Measurements from ENCODE around the gene AKAP11.
"Not testable (repeated sequence)": the region's sequence is repeated elsewhere in the genome, so short reads cannot be mapped to it uniquely, and the experiment has no call there.

Gene AKAP11

GRCh38 chr13:42272115-42272803, at the start of gene AKAP11:
Gene AKAP11, plus strand, starts transcription at chr13:42272152. Its CDS starts 14,197 bp downstream, at chr13:42286349.
- peak; percentile 49 for DNase-seq

DNA sequence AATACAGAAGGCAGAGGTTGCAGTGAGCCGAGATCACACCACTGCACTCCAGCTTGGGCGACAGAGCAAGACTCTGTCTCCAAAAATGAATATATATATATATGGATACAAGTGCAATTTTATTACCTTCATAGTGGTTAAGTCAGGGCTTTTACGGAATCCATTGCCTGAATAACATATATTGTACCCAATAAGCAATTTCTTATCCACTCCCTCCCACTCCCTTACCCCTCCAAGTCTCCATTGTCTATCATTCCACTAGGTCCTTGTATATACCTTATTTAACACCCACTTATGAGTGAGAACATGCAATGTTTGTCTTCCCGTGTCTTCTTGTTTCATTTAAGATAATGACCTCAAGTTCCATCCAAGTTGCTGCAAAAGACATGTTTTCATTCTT, 48.3 kb upstream of the AKAP11 start:
- no peak for DNase-seq

GRCh38 chr13:42225051-42225450, 46.9 kb upstream of the AKAP11 start:
- DNase-seq, result no peak

- DNase-seq, result not testable (repeated sequence)
Measured at GRCh38 chr13:42226759-42227158, 45.2 kb upstream of the AKAP11 start.

- no peak for DNase-seq
Measured at GRCh38 chr13:42228527-42228926, 43.4 kb upstream of the AKAP11 start.

DNA sequence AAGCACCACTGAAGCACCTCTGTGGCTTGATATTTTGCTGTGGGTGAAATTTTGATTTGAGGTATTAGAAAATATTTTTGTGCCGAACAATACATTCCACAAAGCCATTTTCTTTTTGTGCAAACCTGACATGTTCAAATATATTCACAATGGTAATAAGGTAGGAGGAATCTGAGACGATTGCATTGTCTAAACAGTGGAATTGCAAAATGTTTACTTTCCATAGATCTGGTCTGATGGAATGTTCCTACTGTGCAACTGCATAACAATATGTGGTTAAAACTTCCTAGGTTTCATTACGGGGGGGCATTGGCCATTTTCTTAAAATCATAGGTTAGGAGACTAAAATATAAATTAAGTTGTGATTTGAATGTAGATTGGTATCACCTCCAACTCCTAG, 42.7 kb upstream of the AKAP11 start:
- no peak for DNase-seq

GRCh38 chr13:42232671-42233070, 39.3 kb upstream of the AKAP11 start:
- no peak for DNase-seq

GRCh38 chr13:42233726-42234125, 38.2 kb upstream of the AKAP11 start:
- DNase-seq, result no peak

- DNase-seq, result no peak
Measured at GRCh38 chr13:42239161-42239560, 32.8 kb upstream of the AKAP11 start.

DNA sequence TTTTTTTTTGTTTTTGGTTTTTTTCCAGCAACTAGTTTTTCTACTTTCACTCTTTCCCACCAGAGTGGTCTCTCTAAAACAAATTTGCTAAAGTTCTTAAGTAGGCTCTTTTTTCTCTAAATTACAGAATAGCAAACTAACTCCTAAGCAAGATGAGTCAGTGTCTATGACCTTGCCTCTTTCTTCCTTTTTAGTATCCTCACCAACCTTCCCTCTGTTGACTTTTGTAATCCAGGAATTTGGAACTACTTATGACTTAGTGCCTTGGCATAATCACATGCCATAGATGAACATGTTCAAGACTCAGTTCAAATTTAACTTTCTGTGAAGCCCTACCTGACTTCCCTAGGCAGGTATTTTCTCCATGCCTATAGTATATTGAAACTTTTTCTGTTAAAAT, 32.3 kb upstream of the AKAP11 start:
- no peak for DNase-seq

GRCh38 chr13:42246541-42246940, 25.4 kb upstream of the AKAP11 start:
- DNase-seq, result no peak

- DNase-seq, result no peak
Measured at GRCh38 chr13:42247883-42248282, 24.1 kb upstream of the AKAP11 start.

- no peak for DNase-seq
Measured at GRCh38 chr13:42255886-42256285, 16.1 kb upstream of the AKAP11 start.

DNA sequence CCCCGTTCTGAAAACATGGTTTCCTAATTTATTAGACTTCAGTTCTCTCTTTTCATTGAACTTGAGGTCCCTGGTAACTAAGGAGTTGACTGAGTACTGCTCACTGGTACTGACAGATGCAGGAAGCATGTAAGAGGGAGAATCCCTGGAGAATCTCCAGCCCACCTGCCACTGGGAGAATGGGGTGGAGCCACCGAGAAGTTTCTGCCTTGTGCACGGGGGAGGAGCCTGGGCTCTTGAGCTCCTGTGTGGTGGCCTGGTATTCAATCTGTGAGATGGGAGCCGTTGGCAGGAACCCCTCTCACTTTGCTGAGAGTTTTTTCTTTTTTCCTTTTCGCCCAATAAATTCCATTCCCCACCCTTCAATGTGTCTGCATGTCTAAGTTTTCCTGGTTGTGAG, 13.2 kb upstream of the AKAP11 start:
- no peak for DNase-seq

DNA sequence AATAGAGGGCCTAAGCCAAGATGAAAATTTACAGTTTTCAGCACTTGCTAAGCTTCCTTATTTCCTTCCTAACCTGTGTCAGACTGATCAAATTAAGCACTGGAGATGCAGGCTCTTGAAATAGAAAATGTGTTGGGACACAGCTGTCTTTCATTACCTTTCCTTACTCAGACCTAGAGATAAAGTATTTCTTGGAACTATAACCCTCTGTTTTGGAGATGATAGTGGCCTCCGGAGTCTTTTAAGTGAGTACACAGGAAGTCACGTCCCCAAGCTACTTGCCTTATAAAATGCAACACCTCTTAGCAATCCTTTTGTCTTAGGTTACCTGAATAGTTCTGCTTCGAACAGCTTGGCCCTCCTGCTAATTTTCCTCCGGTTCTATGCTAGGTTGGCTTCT, 12.4 kb upstream of the AKAP11 start:
- no peak for DNase-seq

- DNase-seq, result no peak
Measured at GRCh38 chr13:42260903-42261654, 10.9 kb upstream of the AKAP11 start.

DNA sequence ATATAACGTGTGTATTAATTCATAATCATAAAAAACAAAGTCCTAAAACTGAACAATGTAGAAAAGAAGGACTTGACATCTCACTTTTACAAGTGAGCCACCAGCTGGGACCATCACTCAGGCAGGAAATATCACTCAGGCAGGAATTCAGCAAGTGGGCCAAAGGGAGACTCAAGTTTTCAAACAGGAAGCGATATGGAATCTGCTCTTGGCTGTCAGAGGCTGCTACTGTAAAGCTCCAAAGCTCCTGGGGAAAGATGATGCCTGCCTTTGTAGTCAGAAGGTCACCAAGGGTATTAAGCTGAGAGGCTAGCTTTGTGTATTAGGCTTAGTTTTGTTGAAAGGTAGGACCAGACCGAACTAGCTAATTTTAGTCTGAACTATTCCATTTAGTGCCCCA, 5.5 kb upstream of the AKAP11 start:
- no peak for DNase-seq

- DNase-seq, result no peak
Measured at GRCh38 chr13:42270160-42270856, 1.6 kb upstream of the AKAP11 start.

DNA sequence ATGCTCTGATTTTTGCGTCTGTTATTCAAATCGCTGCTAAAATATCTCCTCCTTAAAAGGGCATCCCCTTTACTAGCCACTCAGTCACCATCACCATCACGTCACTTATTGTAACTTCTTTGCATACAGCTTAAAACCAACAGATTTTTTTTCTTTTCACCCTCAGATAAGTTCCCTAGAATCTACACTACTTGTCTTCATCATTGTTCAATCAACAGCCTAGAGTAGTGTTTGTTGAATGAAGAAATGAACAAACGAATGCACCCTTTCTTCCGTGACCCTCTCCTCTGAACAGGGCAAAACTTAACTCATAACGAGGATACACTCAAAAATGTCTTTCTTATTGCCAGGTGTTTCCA, 1.1 kb upstream of the AKAP11 start:
- no peak for DNase-seq

GRCh38 chr13:42271337-42272114, 426 bp upstream of the AKAP11 start:
- peak; percentile 98 for DNase-seq

- no peak for DNase-seq
Measured at GRCh38 chr13:42272804-42273175, 838 bp downstream of the AKAP11 start.

DNA sequence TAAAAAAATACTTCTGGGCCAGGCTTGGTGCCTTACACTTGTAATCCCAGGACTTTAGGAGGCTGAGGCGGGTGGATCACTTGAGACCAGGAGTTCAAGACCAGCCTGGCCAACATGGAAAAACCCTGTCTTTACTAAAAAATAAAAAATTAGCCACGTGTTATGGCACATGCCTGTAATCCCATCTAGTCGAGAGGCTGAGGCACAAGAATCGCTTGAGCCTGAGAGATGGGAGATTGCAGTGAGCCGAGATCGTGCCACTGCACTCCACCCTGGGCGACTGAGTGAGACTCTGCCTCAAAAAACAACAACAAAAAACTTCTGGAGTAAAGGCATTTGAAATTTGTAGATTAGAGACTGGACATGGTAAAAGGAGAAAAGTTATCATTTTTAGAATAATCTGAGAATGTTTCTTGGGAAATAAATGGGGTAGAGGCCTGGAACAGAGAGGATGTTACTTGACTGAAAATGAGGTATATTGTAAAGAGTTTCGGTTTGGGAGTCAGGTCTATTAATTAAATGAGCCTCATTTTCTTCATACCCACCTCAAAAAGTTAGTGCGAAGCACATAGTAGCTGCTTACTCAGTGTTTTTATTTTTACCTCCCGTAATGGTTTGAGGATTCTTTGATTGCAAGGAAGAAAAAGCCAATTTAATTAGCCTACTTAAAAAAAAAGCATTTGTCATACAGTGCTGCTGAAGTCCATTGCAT, 2.6 kb downstream of the AKAP11 start:
- no peak for DNase-seq

GRCh38 chr13:42275098-42275471, 3.1 kb downstream of the AKAP11 start:
- no peak for DNase-seq

Measured in CD4-positive, alpha-beta T cell treated with Interleukin-15 for 1 hour (primary cell).